Left renal cortex interstitium (tissue), 4 donors: Measurements from ENCODE around the gene ADRA2B. TPM values are rescaled to one million over a fixed set of nuclear protein-coding genes. Genes with fewer than 3 reads are reported as not detected.
"Not testable (repeated sequence)": the region's sequence is repeated elsewhere in the genome, so short reads cannot be mapped to it uniquely, and the experiment has no call there.

Source experiments
- DNase-seq, 4 donors: peaks; one replicate each; pipeline ENCODE4 v3.0.0-alpha.2; 2013; ENCODE audit warnings: low read depth in 4 of 4, low spot score in 2 of 4, missing footprints in 1 of 4
- polyA plus RNA-seq, 4 donors: library from polyadenylated mRNA; unstranded; fragments of 120-200 nt; gene quantifications; one replicate each; pipeline ENCODE4 v1.2.1, GENCODE V29; 2013; ENCODE audit not compliant: insufficient read length in 4 of 4

ADRA2B gene
- 1 to 10 TPM; 3.0 to 5.1 (median 4.0) TPM for polyA plus RNA-seq

DNA sequence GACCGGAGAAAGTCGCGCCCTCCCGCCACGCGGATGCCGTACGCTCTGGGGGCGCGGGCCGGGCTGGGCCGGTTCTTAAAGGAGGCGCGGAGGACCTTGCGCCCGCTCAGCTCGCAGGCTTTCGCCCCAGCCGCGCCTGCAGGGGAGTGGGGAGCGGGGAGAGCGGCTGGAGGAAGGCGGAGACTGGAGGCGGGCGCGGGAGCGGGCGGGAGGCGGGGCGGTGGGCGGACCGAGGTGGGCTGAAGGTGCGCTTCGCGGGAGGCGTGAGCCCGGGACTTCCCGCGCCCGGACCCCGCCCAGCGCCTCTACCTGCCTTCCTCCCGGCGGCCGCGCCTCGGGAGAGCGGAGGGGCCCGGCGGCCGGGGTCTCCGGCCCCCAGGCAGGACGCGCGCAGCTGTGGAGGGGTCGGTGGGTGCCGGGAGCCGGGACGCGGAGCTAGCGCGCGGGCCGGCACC, at the start of gene ADRA2B:
Gene ADRA2B, minus strand, starts transcription at position 148 of the 455 bp plus-strand sequence. CDS start 422 bp downstream, outside the sequence.
- peak in 1 of 4 donors; percentile 66 for DNase-seq

DNA sequence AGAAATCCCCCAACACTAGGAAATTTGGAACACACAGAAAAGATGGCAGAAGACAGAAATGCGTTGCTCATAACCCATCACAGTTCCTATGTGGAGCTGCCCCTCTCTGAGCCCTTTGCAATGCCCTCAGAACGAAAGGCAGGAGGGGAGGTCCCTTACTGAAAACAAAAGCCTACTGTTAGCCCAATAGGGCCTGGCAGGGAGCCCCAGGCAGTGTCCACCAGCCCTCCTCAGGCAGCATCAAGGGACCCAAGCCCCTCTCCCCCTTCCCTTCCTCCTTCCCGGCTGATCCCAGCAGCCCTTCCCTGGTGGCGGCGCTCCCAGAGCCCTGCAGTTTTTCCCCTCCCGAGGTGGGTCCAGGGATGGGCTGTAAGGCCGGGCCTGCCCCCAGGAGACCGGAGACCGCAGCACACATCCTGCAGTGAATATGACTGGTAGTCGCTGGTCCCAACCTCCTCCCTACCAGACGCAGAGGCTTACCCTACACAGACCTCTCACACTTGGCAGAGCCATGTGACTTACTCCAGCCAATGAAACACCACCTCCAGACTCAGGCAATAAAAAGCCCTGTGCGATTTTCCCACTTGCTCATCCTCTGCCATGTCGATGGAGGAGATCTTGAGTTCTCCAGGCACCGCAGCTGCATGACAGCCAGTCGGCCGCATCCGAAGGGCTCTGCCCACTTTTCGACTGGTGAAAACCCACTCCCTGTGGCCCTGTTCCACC, 48.3 kb upstream of the ADRA2B start:
- no peak for DNase-seq

DNA sequence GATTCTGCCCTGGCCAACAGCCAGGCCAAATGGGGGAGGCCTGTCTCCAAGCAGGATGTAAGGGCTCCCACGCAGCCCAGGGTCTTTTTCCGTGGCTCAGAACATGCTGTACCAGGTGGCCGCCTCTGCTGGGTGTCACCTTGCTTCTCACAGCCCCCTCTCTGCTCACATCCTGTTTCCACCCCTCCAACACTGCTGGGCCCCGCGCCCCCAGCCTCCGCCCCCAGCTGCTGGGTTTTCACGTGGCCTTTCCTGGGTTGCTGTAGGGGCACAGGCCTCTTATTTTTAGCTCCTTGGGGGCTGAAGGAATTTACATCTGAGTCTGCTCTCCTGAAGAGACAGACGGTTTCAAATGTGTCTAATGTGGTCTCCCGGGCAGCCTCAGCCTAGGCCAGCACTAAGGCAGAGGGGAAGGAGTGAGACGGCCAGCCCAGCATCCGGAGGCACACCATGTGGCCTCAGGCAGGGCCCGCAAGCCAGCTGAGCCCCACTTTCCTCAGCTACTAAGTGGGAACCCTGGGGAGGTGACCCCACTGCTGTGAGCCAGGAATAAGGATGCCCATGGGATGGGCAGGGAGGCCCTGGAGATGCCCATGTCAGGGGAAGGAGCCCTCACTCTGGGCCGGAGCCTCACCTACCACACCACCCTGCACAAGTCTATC, 47.5 kb upstream of the ADRA2B start:
- DNase-seq: no peak

DNA sequence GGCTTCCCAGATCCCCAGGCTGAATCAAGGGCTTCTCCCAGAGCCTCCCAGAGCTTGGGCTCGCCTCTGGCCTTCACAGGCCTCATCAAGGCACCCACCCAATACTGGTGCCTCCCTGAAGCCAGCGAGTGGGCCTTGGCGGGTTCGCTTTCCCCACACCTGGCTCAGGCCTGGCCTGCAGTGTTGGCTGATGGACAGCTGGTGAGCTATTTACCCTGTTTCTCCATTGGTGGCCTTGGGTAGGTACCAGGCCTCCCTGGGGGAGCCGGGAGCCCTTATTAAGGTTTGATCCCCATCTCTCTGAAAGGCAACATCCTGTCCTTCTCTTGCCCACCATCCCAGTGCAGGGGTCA, 47.0 kb upstream of the ADRA2B start:
- DNase-seq: no peak

GRCh38 chr2:96161898-96162297, 45.5 kb upstream of the ADRA2B start:
- no peak for DNase-seq

DNA sequence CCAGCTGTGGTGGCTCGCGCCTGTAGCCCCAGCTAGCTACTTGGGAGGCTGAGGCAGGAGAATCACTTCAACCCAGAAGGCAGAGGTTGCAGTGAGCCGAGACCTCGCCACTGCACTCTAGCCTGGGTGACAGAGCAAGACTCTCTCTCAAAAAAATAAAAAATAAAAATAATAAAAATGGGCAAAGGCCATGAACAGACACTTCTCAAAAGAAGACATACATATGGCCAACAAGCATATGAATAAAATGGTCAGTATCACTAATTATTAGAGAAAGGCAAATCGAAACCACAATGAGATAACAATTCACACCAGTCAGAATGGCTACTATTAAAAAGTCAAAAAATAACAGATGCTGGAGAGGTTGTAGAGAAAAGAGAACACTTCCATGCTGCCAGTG, 44.0 kb upstream of the ADRA2B start:
- DNase-seq: not testable (repeated sequence)

- no peak for DNase-seq
Measured at GRCh38 chr2:96159084-96159830, 42.9 kb upstream of the ADRA2B start.

GRCh38 chr2:96158554-96158940, 42.2 kb upstream of the ADRA2B start:
- no peak for DNase-seq

GRCh38 chr2:96157649-96158553, 41.5 kb upstream of the ADRA2B start:
- DNase-seq: no peak

DNA sequence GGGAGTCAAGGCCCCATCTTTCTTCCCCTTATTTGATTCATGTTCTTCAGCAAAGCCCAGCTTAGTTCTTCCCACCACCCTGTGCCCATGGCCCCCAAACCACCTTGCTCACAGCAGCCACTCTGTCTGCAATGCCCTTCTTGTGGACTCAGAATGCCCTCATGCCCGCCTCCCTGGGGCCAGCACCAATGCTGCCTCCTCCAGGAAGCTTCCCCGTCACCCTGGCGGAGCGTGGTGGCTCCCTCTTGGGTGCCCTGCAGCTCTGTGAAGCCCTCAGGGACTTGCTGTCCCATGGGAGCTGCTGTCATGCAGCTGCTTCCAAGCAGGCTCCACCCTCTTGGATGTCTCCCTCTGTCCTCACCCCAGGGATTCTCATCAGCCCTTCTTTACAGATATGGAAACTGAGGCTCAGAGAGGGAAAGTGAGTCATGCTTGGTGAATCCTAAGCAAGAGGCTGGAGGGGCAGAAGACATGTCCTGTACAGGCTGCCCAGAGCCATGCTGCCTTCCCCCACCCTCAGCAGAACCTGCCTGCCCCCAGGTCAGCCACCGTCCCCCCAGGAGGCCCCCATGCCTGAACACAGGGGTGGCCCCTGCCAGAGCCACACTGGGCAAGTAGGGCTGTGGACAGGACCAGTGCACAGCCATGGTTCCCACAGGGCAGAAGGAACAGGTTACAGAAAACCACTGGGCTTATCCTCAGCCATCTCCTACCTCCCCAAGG, 40.7 kb upstream of the ADRA2B start:
- no peak for DNase-seq

DNA sequence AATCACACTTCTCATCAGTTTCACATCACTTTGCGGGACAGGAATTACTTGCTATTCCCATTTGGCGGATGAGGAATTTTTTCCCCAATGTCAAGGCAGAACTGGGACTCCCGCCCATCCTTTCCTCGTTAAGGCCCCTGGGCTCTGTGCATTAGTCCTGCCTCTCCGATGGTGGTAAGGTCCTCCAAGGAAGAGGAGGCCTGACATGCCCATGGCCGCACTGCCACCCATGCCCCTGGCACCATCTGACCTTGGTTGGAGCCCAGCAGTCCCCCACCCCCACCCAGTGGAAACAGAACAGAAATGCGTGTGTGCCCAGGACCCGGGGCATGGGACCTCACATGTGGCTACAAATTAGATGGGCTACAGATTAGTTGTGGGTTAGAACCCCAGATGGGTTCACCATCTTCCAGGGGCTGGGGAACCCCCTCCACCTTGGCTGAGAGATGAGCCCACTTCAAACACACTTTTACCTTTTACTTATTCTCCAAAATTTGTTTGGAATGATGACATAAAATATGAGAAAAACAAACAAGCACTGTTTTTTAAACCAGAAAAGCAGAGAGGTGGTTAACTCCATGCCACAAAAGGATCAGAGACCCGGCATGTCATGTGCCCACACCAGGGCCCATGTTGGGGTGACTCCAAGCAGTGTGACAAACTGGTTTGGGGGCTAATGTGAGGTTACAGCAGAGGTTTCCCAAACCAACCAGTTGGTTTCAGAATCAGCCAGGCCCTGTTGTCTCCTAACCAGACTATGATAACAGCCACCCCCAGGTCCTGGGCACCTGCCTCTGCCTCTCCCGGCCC, 39.8 kb upstream of the ADRA2B start:
- DNase-seq: no peak

DNA sequence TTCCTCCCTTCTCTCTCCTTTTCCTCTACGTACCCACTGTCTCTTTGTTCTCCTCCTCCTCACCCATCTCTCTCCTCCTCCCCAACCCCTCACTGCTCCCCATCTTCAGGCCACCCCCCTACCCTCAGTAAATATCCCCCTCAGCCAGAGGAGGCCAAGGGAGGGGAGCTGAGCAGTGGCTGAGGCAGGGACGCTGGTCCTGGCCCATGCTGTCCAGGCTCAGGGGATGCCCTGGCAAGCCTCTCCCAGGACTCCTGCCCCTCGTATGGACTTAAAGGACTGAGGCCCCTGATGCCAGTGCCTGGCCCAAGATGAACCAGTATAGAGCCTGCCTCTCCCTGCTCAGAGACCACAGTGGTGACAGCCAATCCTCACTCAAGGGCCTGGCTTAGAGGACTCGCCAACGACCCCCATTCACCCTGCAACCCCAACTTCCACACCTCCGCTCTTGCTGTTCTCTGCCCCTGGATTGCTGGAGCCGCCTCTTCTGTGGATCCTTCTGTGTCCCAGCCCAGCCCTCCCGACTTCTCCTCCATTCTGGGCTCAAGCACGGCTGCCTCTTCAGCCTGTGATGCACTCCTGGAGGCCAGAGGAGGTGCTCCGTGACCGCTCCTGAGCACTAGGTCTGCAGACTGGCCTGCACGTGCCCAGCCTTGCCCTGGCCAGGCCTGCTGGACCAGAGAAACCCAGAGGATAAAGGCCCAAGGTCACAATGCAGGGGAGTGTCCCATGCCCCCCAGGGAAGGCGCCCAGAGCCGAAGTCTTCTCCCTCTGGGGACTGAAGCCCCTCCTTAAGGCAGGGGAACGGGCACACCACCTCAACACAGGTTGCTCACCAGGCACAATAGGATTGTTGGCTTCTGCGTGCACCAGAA, 38.4 kb upstream of the ADRA2B start:
- DNase-seq: no peak

- DNase-seq: no peak
Measured at GRCh38 chr2:96153991-96154431, 37.6 kb upstream of the ADRA2B start.

DNA sequence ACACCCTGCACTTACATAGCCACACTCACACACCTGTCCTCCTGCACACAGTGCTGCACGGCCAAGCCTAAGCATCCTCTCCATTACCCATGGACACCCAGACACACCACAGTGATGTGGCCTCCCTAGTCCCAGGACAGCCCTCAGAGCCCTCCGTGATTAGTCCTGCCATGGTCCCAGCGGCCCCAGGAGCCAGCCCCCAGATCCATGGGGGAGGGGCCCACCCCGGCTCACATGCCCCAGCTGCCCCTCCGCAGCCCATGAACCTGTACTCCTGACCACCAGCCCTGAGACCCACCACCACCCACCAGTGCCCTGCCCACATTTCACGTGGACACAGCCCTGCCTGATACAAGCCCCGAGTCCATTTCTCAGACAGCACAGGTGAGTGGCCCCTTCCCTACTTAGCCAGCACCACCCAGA, 36.9 kb upstream of the ADRA2B start:
- DNase-seq: no peak

DNA sequence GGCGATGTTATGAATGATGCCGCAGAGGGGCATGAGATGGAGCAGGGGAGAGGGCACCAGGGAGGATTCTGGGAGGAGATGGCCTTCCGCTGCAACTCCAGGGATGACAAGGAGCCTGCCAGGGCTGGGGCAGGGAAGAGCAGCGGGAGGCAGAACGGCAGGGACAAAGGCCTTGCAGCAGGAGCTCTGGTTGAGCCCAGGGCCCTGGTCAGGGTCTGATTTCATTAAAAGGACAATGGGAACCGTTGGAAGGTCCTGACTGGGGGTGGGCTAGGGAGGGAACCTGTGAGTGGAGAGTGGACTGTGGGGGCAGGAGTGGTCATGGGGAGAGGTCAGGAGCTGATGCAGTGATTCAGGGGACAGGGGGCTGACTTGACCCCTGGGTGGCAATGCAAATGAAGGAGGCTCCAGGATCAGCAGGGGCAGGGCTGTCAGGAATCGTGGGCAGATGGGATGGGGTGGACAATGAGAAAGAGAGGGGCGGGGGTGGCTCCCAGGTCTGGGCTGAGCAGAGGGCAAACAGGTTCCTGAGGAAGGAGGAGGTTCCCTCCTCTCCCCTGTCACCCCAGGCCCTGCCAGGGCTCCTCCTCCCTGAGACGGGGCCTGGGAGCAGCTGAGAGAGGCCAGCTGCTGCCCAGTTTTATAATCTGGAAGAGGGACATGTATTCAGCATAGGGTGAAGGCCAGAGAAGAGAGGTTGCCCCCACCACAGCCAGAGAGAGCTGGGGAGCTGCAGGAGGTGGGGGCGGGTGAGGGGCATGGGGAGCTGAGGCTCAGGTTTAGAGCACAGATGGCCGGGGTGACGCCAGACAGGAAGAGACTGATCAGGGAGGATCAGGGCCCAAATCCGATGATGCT, 36.2 kb upstream of the ADRA2B start:
- DNase-seq: no peak

DNA sequence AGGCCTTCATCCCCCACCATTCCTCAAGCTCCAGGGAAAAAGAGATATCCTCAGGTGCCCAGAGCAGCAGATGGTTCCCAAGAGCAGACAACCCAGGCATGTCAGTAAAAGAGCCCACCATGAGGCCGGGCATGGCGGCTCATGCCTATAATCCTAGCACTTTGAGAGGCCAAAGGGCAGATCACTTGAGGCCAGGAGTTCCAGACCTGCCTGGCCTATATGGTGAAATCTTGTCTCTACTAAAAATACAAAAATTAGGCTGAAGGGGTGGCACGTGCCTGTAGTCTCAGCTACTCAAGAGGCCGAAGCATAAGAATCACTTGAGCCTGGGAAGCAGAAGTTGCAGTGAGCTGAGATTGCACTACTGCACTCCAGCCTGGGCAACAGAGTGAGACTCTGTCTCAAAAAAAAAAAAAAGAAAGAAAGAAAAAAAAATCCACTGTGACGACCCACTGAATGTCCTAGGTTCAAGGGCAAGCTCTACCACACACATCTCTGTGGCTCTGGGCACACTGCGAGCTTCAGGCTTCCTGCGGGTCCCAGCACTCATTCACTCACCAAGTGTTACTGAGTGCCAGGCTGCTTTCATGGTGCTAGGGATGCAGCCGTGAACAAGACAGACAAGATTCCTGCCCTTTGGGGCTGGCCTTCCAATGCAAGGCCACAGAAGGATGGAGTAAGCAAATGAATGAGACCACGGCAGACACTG, 35.4 kb upstream of the ADRA2B start:
- no peak for DNase-seq
